Measurements from ENCODE around the gene ZSCAN10.
"Not testable (repeated sequence)": the region's sequence is repeated elsewhere in the genome, so short reads cannot be mapped to it uniquely, and the experiment has no call there.

The ZSCAN10 gene

GRCh38 chr16:3140603-3141427 lies 41.7 kb upstream of the ZSCAN10 start:
- TF ChIP-seq CTCF (IDR thresholded peaks at IDR 0.05; ENCODE audit: insufficient read depth, low read depth, low read length, missing control alignments), result no peak
- no peak overlapping the region for H3K4me3 ChIP-seq (ENCODE audit: low read length)
- DNase-seq (ENCODE audit: low read depth), result no peak

- peak; percentile 67 for DNase-seq (ENCODE audit: low read depth)
Observed at GRCh38 chr16:3139561-3139960, 40.5 kb upstream of the ZSCAN10 start.

GRCh38 chr16:3138823-3139426 lies 39.8 kb upstream of the ZSCAN10 start:
- H3K4me3 ChIP-seq (ENCODE audit: low read length), result no peak overlapping the region
- DNase-seq (ENCODE audit: low read depth), result no peak
- TF ChIP-seq CTCF (IDR thresholded peaks at IDR 0.05; ENCODE audit: insufficient read depth, low read depth, low read length, missing control alignments), result no peak

More at GRCh38 chr16:3139561-3139960, 40.5 kb upstream of the ZSCAN10 start:
- not testable (repeated sequence) for H3K4me3 ChIP-seq (ENCODE audit: low read length)

- DNase-seq (ENCODE audit: low read depth), result no peak
- TF ChIP-seq CTCF (IDR thresholded peaks at IDR 0.05; ENCODE audit: insufficient read depth, low read depth, low read length, missing control alignments), result no peak
- H3K4me3 ChIP-seq (ENCODE audit: low read length), result no peak overlapping the region
Observed at GRCh38 chr16:3138342-3138741, 39.2 kb upstream of the ZSCAN10 start.

- DNase-seq (ENCODE audit: low read depth), result no peak
- no peak for TF ChIP-seq CTCF (IDR thresholded peaks at IDR 0.05; ENCODE audit: insufficient read depth, low read depth, low read length, missing control alignments)
- no peak overlapping the region for H3K4me3 ChIP-seq (ENCODE audit: low read length)
Observed at GRCh38 chr16:3137267-3137666, 38.2 kb upstream of the ZSCAN10 start.

- H3K4me3 ChIP-seq (ENCODE audit: low read length), result peak overlapping the region; percentile 76
- TF ChIP-seq CTCF (IDR thresholded peaks at IDR 0.05; ENCODE audit: insufficient read depth, low read depth, low read length, missing control alignments), result no peak
- peak; percentile 23 for DNase-seq (ENCODE audit: low read depth)
Observed at GRCh38 chr16:3135126-3135715, 36.1 kb upstream of the ZSCAN10 start.

- peak within 1 kb of the TSS; percentile 98 for H3K4me3 ChIP-seq (ENCODE audit: low read length)
- DNase-seq (ENCODE audit: low read depth), result peak; percentile 99
- no peak for TF ChIP-seq CTCF (IDR thresholded peaks at IDR 0.05; ENCODE audit: insufficient read depth, low read depth, low read length, missing control alignments)
Observed at GRCh38 chr16:3134338-3135125, 35.4 kb upstream of the ZSCAN10 start, which contains the start of gene ZNF213. TSS of gene ZNF213 (plus strand) at chr16:3135029. CDS start at chr16:3137281, 2,252 bp downstream.

Data from epithelial cell of esophagus (primary cell).